Stimulated activated effector memory CD8-positive, alpha-beta T cell treated with anti-CD3 and anti-CD28 coated beads, Interleukin-12 subunit alpha, Interleukin-12 subunit beta, amount 100 ng/mL, for 72 hours (primary cell): ENCODE measurements around the gene PEAK3.

Experiments used
- ATAC-seq: fragments of 150-1000 bp; cut with Tn5 transposase; 2 replicates; pipeline ENCODE4 v1.10.0; 2021
- DNase-seq, 2 donors: peaks; one replicate each; pipeline ENCODE4 v3.0.0; 2021 to 2022; ENCODE audit warnings: low spot score in 2 of 2
- H3K27ac Mint-ChIP-seq: one replicate; pipeline ENCODE4 v1.8.0; 2022; ENCODE audit warnings: mild to moderate bottlenecking, mixed read lengths
- H3K36me3 Mint-ChIP-seq: one replicate; pipeline ENCODE4 v1.8.0; 2022; ENCODE audit warnings: mild to moderate bottlenecking, mixed read lengths
- H3K4me1 Mint-ChIP-seq: one replicate; pipeline ENCODE4 v1.8.0; 2022; ENCODE audit warnings: mixed read lengths
- H3K4me3 Mint-ChIP-seq: one replicate; pipeline ENCODE4 v1.8.0; 2022; ENCODE audit warnings: mild to moderate bottlenecking, mixed read lengths
- H3K9me3 Mint-ChIP-seq: one replicate; pipeline ENCODE4 v1.8.0; 2022; ENCODE audit warnings: mixed read lengths

PEAK3 gene

GRCh38 chr19:2246014-2246620 is 35.9 kb downstream of the PEAK3 start:
- no peaks in the 10 kb centered on the region for H3K9me3 Mint-ChIP-seq
- DNase-seq: no peak
- H3K27ac Mint-ChIP-seq: no peak overlapping the region
- ATAC-seq: no peak
- H3K36me3 Mint-ChIP-seq: peaks cover 76% of the 10 kb centered on the region
- H3K4me3 Mint-ChIP-seq: no peak overlapping the region
- H3K4me1 Mint-ChIP-seq: peaks cover 26% of the 10 kb centered on the region

- DNase-seq (no peak), ATAC-seq (no peak)
- Mint-ChIP-seq H3K36me3 (peaks cover 81% of the 10 kb centered on the region), H3K9me3 (no peaks in the 10 kb centered on the region), H3K27ac (no peak overlapping the region), H3K4me1 (peaks cover 34% of the 10 kb centered on the region), H3K4me3 (no peak overlapping the region)
Observed at GRCh38 chr19:2245273-2245672, 36.7 kb downstream of the PEAK3 start.

- H3K4me1 Mint-ChIP-seq: peaks cover 42% of the 10 kb centered on the region
- no peak overlapping the region for H3K27ac Mint-ChIP-seq
- H3K9me3 Mint-ChIP-seq: no peaks in the 10 kb centered on the region
- ATAC-seq: no peak
- H3K36me3 Mint-ChIP-seq: peaks cover 86% of the 10 kb centered on the region
- H3K4me3 Mint-ChIP-seq: no peak overlapping the region
- DNase-seq: no peak
Observed at GRCh38 chr19:2244486-2244885, 37.5 kb downstream of the PEAK3 start.

GRCh38 chr19:2244125-2244411 is 37.9 kb downstream of the PEAK3 start:
- Mint-ChIP-seq H3K9me3 (no peaks in the 10 kb centered on the region), H3K4me3 (no peak overlapping the region), H3K4me1 (peaks cover 46% of the 10 kb centered on the region), H3K36me3 (peaks cover 88% of the 10 kb centered on the region), H3K27ac (peak overlapping the region; percentile 34)
- DNase-seq: no peak
- no peak for ATAC-seq

- H3K4me1 Mint-ChIP-seq: peaks cover 52% of the 10 kb centered on the region
- no peak for ATAC-seq
- peak overlapping the region; percentile 34 for H3K27ac Mint-ChIP-seq
- no peaks in the 10 kb centered on the region for H3K9me3 Mint-ChIP-seq
- no peak overlapping the region for H3K4me3 Mint-ChIP-seq
- H3K36me3 Mint-ChIP-seq: peaks cover 88% of the 10 kb centered on the region
- no peak for DNase-seq
Observed at GRCh38 chr19:2243274-2244124, 38.5 kb downstream of the PEAK3 start.

GRCh38 chr19:2242816-2243215 is 39.2 kb downstream of the PEAK3 start:
- H3K9me3 Mint-ChIP-seq: no peaks in the 10 kb centered on the region
- ATAC-seq (no peak), DNase-seq (no peak)
- H3K4me3 Mint-ChIP-seq: no peak overlapping the region
- H3K4me1 Mint-ChIP-seq: peaks cover 59% of the 10 kb centered on the region
- peaks cover 90% of the 10 kb centered on the region for H3K36me3 Mint-ChIP-seq
- peak overlapping the region; percentile 68 for H3K27ac Mint-ChIP-seq

GRCh38 chr19:2242092-2242537 is 39.9 kb downstream of the PEAK3 start:
- Mint-ChIP-seq H3K27ac (peak overlapping the region; percentile 68), H3K4me3 (no peak overlapping the region), H3K9me3 (no peaks in the 10 kb centered on the region), H3K36me3 (peaks cover 97% of the 10 kb centered on the region), H3K4me1 (peaks cover 64% of the 10 kb centered on the region)
- ATAC-seq (no peak), DNase-seq (no peak)

- Mint-ChIP-seq H3K36me3 (peaks cover 98% of the 10 kb centered on the region), H3K4me1 (peaks cover 72% of the 10 kb centered on the region), H3K9me3 (no peaks in the 10 kb centered on the region), H3K27ac (peak overlapping the region; percentile 83), H3K4me3 (peak overlapping the region; percentile 98)
- ATAC-seq (no peak), DNase-seq (no peak)
Observed at GRCh38 chr19:2240881-2241760, 40.9 kb downstream of the PEAK3 start.

GRCh38 chr19:2239771-2240770 is 41.9 kb downstream of the PEAK3 start:
- DNase-seq: no peak
- Mint-ChIP-seq H3K4me1 (peaks cover 77% of the 10 kb centered on the region), H3K27ac (peak overlapping the region; percentile 83), H3K36me3 (peaks cover 96% of the 10 kb centered on the region), H3K9me3 (no peaks in the 10 kb centered on the region), H3K4me3 (peak overlapping the region; percentile 98)
- no peak for ATAC-seq

- no peak for DNase-seq
- no peak for ATAC-seq
- H3K4me3 Mint-ChIP-seq: peak overlapping the region; percentile 98
- H3K4me1 Mint-ChIP-seq: peaks cover 86% of the 10 kb centered on the region
- H3K36me3 Mint-ChIP-seq: peaks cover 96% of the 10 kb centered on the region
- H3K27ac Mint-ChIP-seq: peak overlapping the region; percentile 83
- no peaks in the 10 kb centered on the region for H3K9me3 Mint-ChIP-seq
Observed at GRCh38 chr19:2239173-2239572, 42.8 kb downstream of the PEAK3 start.

GRCh38 chr19:2237869-2238153 is 44.2 kb downstream of the PEAK3 start:
- no peaks in the 10 kb centered on the region for H3K9me3 Mint-ChIP-seq
- DNase-seq: no peak
- peak overlapping the region; percentile 100 for H3K27ac Mint-ChIP-seq
- H3K4me1 Mint-ChIP-seq: peaks cover 86% of the 10 kb centered on the region
- peaks cover 96% of the 10 kb centered on the region for H3K36me3 Mint-ChIP-seq
- peak overlapping the region; percentile 98 for H3K4me3 Mint-ChIP-seq
- no peak for ATAC-seq

- Mint-ChIP-seq H3K9me3 (no peaks in the 10 kb centered on the region), H3K4me3 (peak overlapping the region; percentile 98), H3K4me1 (peaks cover 81% of the 10 kb centered on the region), H3K36me3 (peaks cover 96% of the 10 kb centered on the region), H3K27ac (peak overlapping the region; percentile 100)
- ATAC-seq (no peak), DNase-seq (no peak)
Observed at GRCh38 chr19:2237051-2237868, 44.7 kb downstream of the PEAK3 start.

GRCh38 chr19:2236314-2237050 is 45.5 kb downstream of the PEAK3 start, which contains the start of the genes PLEKHJ1 and SF3A2:
Gene PLEKHJ1 (minus strand): TSS chr19:2236329. CDS start chr19:2236248, 81 bp downstream.
Gene SF3A2 (plus strand): TSS chr19:2236824. CDS start chr19:2243419, 6,595 bp downstream.
- Mint-ChIP-seq H3K9me3 (no peaks in the 10 kb centered on the region), H3K4me3 (peak within 1 kb of the TSS; percentile 98), H3K27ac (peak within 1 kb of the TSS; percentile 100), H3K36me3 (peaks cover 98% of the 10 kb centered on the region), H3K4me1 (peaks cover 73% of the 10 kb centered on the region)
- DNase-seq (peak; percentile 100), ATAC-seq (peak; percentile 84)
